Right lobe of liver (tissue), 4 donors: ENCODE results near the gene EZR.

Experiments
- POLR2A ChIP-seq: fragments of 450-650 bp; IDR thresholded peaks from one replicate; pipeline ENCODE4 v1.6.1; 2017; ENCODE audit warnings: antibody characterized with exemption, mild to moderate bottlenecking
- TF ChIP-seq, protein P1 (sequence below), 4 donors: fragments of 200-600 bp in 3 of 4; fragments of 450-650 bp in 1 of 4; IDR thresholded peaks; one replicate each; pipeline versions ENCODE4 v1.5.1 to v1.8.0; 2016 to 2022; ENCODE audit warnings: antibody characterized with exemption in 4 of 4, mild to moderate bottlenecking in 2 of 4
- donor health status: DM: no; HTN: no; CAD: no.
- donor health status: DM: no; HTN: no; CAD: no.
- donor health status: DM: no; HTN: yes; CAD: no.

DNA sequence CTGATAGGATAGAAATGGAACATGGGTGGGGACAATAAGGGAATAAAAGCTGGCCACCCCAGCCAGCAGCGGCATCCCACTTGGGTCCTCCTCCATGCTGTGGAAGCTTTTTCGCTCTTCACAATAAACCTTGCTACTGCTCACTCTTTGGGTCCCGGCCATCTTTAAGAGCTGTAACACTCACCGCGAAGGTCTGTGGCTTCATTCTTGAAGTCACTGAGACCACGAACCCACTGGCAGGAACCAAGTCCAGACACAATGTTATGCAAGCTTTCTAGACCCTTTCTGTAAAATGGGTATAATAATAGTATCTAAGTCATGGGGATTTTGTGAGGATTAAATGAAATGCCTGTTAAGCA lies 48.9 kb upstream of the EZR start:
- TF ChIP-seq, protein P1, sequence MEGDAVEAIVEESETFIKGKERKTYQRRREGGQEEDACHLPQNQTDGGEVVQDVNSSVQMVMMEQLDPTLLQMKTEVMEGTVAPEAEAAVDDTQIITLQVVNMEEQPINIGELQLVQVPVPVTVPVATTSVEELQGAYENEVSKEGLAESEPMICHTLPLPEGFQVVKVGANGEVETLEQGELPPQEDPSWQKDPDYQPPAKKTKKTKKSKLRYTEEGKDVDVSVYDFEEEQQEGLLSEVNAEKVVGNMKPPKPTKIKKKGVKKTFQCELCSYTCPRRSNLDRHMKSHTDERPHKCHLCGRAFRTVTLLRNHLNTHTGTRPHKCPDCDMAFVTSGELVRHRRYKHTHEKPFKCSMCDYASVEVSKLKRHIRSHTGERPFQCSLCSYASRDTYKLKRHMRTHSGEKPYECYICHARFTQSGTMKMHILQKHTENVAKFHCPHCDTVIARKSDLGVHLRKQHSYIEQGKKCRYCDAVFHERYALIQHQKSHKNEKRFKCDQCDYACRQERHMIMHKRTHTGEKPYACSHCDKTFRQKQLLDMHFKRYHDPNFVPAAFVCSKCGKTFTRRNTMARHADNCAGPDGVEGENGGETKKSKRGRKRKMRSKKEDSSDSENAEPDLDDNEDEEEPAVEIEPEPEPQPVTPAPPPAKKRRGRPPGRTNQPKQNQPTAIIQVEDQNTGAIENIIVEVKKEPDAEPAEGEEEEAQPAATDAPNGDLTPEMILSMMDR (IDR thresholded peaks at IDR 0.05): no peak
- TF ChIP-seq POLR2A: no peak
